PC-9 (cell line): Measurements from ENCODE around the gene PRKAG2.

ENCODE experiments used
- CTCF ChIP-seq: fragments of 200-600 bp; sonication (generic); conservative IDR thresholded peaks from 2 replicates; pipeline ENCODE4 v1.6.1; 2017; ENCODE audit warnings: mixed run types, antibody characterized with exemption, mild to moderate bottlenecking, moderate library complexity
- EZH2 ChIP-seq: fragments of 200-600 bp; sonication (generic); IDR thresholded peaks from 2 replicates; pipeline ENCODE4 v1.8.0; 2017; ENCODE audit warnings: antibody characterized with exemption, low read depth

- TF ChIP-seq CTCF (no peak), EZH2 (no peak)
Observed at GRCh38 chr7:151784853-151785680, 91.8 kb downstream of the PRKAG2 start.
